GM12878 (cell line): ENCODE measurements around the gene GBA2. TPM values are rescaled to one million over a fixed set of nuclear protein-coding genes. Genes with fewer than 3 reads are reported as not detected.

Experiments
- ATAC-seq: fragments of 200-7000 bp; cut with Tn5 transposase; 3 replicates; pipeline ENCODE4 v1.9.1; 2020; ENCODE audit warnings: mild to moderate bottlenecking, moderate library complexity
- BruUV-seq: library from RNA; stranded (reverse); fragments of 400-500 nt; replicated peaks from 2 replicates; lab custom pipeline; 2021; lab: Mats Ljungman, UMichigan
- CTCF ChIA-PET: fragments of 300-600 bp; sonication (Branson Sonifier 250); formaldehyde crosslinking; extraction: SDS; loops from one replicate; lab custom pipeline; 2021; ENCODE audit warnings: inconsistent platforms; lab: Yijun Ruan, JAX
- POLR2A ChIA-PET: fragments of 350-600 bp; formaldehyde crosslinking; extraction: SDS; loops from one replicate; lab custom pipeline; 2021; ENCODE audit warnings: inconsistent platforms; lab: Charles Lee
- RAD21 ChIA-PET: fragments of 300-600 bp; sonication (Branson Sonifier 250); formaldehyde crosslinking; loops from one replicate; lab custom pipeline; 2023; ENCODE audit warnings: antibody characterized with exemption; ENCODE audit not compliant: unreplicated experiment; lab: Charles Lee
- SMC1A ChIA-PET: fragments of 300-600 bp; sonication (Branson Sonifier 250); formaldehyde crosslinking; loops from one replicate; lab custom pipeline; 2023; ENCODE audit not compliant: unreplicated experiment, uncharacterized antibody; lab: Charles Lee
- DNase-seq: peaks from one replicate; pipeline ENCODE4 v3.0.0-alpha.2; 2011; ENCODE audit warnings: low read depth, low spot score
- FAIRE-seq: peaks from 3 replicates; lab custom pipeline; 2011; peaks lifted over from hg19 to GRCh38; lab: Jason Lieb, UNC
- H2AFZ ChIP-seq: 2 replicates; pipeline ENCODE4 v1.6.0; 2011; ENCODE audit warnings: low read depth, low read length, control low read depth; ENCODE audit not compliant: control insufficient read depth
- H3K27ac ChIP-seq: 2 replicates; pipeline ENCODE4 v1.5.1; 2011; ENCODE audit warnings: control low read depth; ENCODE audit not compliant: control insufficient read depth, insufficient read depth
- H3K27me3 ChIP-seq, 2 experiments: replicated peaks in 1 of 2; 2 replicates each; pipeline versions ENCODE4 v1.6.0 to v1.6.1; 2011; ENCODE audit warnings: low read length in 1 of 2; ENCODE audit not compliant: control insufficient read depth in 2 of 2, insufficient read depth in 2 of 2
- H3K36me3 ChIP-seq, 2 experiments: 2 replicates each; pipeline ENCODE4 v1.5.1; 2011; ENCODE audit warnings: low read length in 1 of 2; ENCODE audit not compliant: control insufficient read depth in 2 of 2, insufficient read depth in 2 of 2
- H3K4me1 ChIP-seq: 2 replicates; pipeline ENCODE4 v1.6.1; 2011; ENCODE audit warnings: mild to moderate bottlenecking, low read length, moderate library complexity, mixed read lengths; ENCODE audit not compliant: control insufficient read depth, insufficient read depth
- H3K4me2 ChIP-seq: 2 replicates; pipeline ENCODE4 v1.6.0; 2011; ENCODE audit warnings: control low read depth; ENCODE audit not compliant: control insufficient read depth, insufficient read depth
- H3K4me3 ChIP-seq: fragments of 200-600 bp; sonication (generic); 2 replicates; pipeline ENCODE4 v1.5.1; 2016
- H3K79me2 ChIP-seq: 2 replicates; pipeline ENCODE4 v1.6.0; 2011; ENCODE audit warnings: low read length; ENCODE audit not compliant: control insufficient read depth, insufficient read depth
- H3K9ac ChIP-seq: 2 replicates; pipeline ENCODE4 v1.8.0; 2011; ENCODE audit warnings: low read length, control low read depth, mixed read lengths; ENCODE audit not compliant: control insufficient read depth, insufficient read depth
- H3K9me3 ChIP-seq: replicated peaks from 3 replicates; pipeline ENCODE4 v1.5.1; 2011; ENCODE audit warnings: mild to moderate bottlenecking, low read length; ENCODE audit not compliant: control insufficient read depth, insufficient read depth
- H4K20me1 ChIP-seq: 2 replicates; pipeline ENCODE4 v1.6.0; 2011; ENCODE audit not compliant: control insufficient read depth, insufficient read depth
- ATF7 ChIP-seq: fragments of 450-650 bp; IDR thresholded peaks from 2 replicates; pipeline ENCODE4 v1.6.1; 2016; ENCODE audit warnings: low read depth, mild to moderate bottlenecking
- EGR1 ChIP-seq, 2 experiments: IDR thresholded peaks; 1 replicate in 1 of 2; 2 replicates in 1 of 2; pipeline ENCODE4 v1.6.1; 2011 to 2012; ENCODE audit warnings: low read depth in 2 of 2, low read length in 2 of 2, borderline replicate concordance in 1 of 2, mild to moderate bottlenecking in 1 of 2, moderate library complexity in 1 of 2
- HDAC2 ChIP-seq: fragments of 200-600 bp; sonication (generic); IDR thresholded peaks from 2 replicates; pipeline ENCODE4 v1.6.1; 2017
- HDAC6 ChIP-seq: fragments of 200-600 bp; sonication (generic); IDR thresholded peaks from one replicate; pipeline ENCODE4 v1.8.0; 2017; ENCODE audit warnings: antibody characterized with exemption; ENCODE audit not compliant: unreplicated experiment
- IKZF2 ChIP-seq, 2 experiments: fragments of 450-650 bp; IDR thresholded peaks; 2 replicates each; pipeline ENCODE4 v1.6.1; 2017; ENCODE audit warnings: mild to moderate bottlenecking in 2 of 2, moderate library complexity in 2 of 2
- NBN ChIP-seq: fragments of 450-650 bp; IDR thresholded peaks from 2 replicates; pipeline ENCODE4 v1.6.1; 2016
- NR2C1 ChIP-seq: fragments of 450-650 bp; IDR thresholded peaks from 2 replicates; pipeline ENCODE4 v1.6.1; 2017; ENCODE audit warnings: antibody characterized with exemption, mild to moderate bottlenecking, moderate library complexity
- PML ChIP-seq: IDR thresholded peaks from 2 replicates; pipeline ENCODE4 v1.6.1; 2012; ENCODE audit warnings: low read length, inconsistent platforms
- SUPT20H ChIP-seq: IDR thresholded peaks from 2 replicates; pipeline ENCODE4 v1.6.1; 2011; ENCODE audit warnings: low read depth, mild to moderate bottlenecking, low read length, moderate library complexity, borderline replicate concordance; ENCODE audit not compliant: control insufficient read depth
- ZBTB33 ChIP-seq: fragments of 450-650 bp; IDR thresholded peaks from 2 replicates; pipeline ENCODE4 v1.6.1; 2017; ENCODE audit warnings: mild to moderate bottlenecking
- ZSCAN29 ChIP-seq: fragments of 450-650 bp; IDR thresholded peaks from 2 replicates; pipeline ENCODE4 v1.6.1; 2017; ENCODE audit warnings: mild to moderate bottlenecking, moderate library complexity
- in situ Hi-C: fragments of 300-500 bp; cut with MboI; formaldehyde crosslinking; loops from 9 replicates; pipeline ENCODE4 v1.14.3; 2018; ENCODE audit warnings: mixed read lengths
- intact Hi-C: fragments of 100-400 bp; cut with micrococcal nuclease; formaldehyde crosslinking; loops from one replicate; pipeline ENCODE4 v1.14.2; 2022; ENCODE audit not compliant: unreplicated experiment
- polyA plus RNA-seq, 11 experiments: library from polyadenylated mRNA; depleted of rRNA in 4 of 11; unstranded in 6 of 11; stranded (reverse) in 5 of 11; fragments of >200 nt; fragmentation: Nextera tagmentation in 4 of 11; fragmentation: Illumina TruSeq in 1 of 11; extraction: Ambion mirVana in 4 of 11; extraction: Trizol in 1 of 11; gene quantifications; 1 replicate in 1 of 11; 2 replicates in 10 of 11; pipeline versions ENCODE4 v1.2.1 to v1.2.3, GENCODE V29; 2011 to 2016; ENCODE audit warnings: inconsistent platforms in 2 of 11, missing spikeins in 2 of 11, low read depth in 1 of 11
- total RNA-seq, 4 experiments: library from RNA; depleted of rRNA in 3 of 4; stranded (reverse); fragments of >200 nt in 3 of 4; fragmentation: Illumina TruSeq in 1 of 4; extraction: Trizol in 1 of 4; gene quantifications; 2 replicates each; pipeline versions ENCODE4 v1.2.1 to v1.2.3, GENCODE V29; 2013 to 2021

Gene GBA2
- total and polyA plus RNA-seq, 10 of the 15 experiments (the other 5 are each of a cell fraction or from before 2014, with no cell fraction given) = 15.3 to 45.1 (median 29.1) TPM

GRCh38 chr9:35783418-35783817 lies 34.4 kb upstream of the GBA2 start:
- intact Hi-C loops = no loop called here
- Histone ChIP-seq H3K79me2 (no peaks in the 10 kb centered on the region), H3K4me1 (no peaks in the 10 kb centered on the region), H3K4me3 (no peak overlapping the region), H3K27me3 (no peaks in the 10 kb centered on the region), H4K20me1 (no peaks in the 10 kb centered on the region), H3K9me3 (no peaks in the 10 kb centered on the region), H3K4me2 (no peak overlapping the region), H2AFZ (no peak overlapping the region), H3K9ac (no peak overlapping the region), H3K27ac (no peak overlapping the region), H3K36me3 (peaks cover 2 to 6% of the 10 kb centered on the region in 2 experiments)
- ChIA-PET RAD21 (no interaction called here), POLR2A (interaction anchor here (0.6 kb wide), 1 partner anchor 123 kb away, joined by 4 read pairs; no protein-coding TSS in a partner anchor), SMC1A (interaction anchor here (1.2 to 1.6 kb wide), 3 partner anchors 11 to 23 kb away, joined by 3 to 7 read pairs (median 3); no protein-coding TSS in a partner anchor), CTCF (interaction anchor here (2.0 to 3.9 kb wide), 2 partner anchors 43 to 99 kb away, joined by 6 to 13 read pairs; no protein-coding TSS in a partner anchor)
- DNase-seq (no peak), ATAC-seq (no peak), FAIRE-seq (no peak)
- TF ChIP-seq ATF7 = no peak
- no peak for TF ChIP-seq IKZF2 (IDR thresholded peaks at IDR 0.05)
- no peak for TF ChIP-seq NR2C1
- TF ChIP-seq ZBTB33 = no peak
- TF ChIP-seq HDAC2 = no peak
- no peak for TF ChIP-seq PML
- TF ChIP-seq EGR1 (IDR thresholded peaks at IDR 0.05; ENCODE audit: borderline replicate concordance in 1 of 2, low read depth in 2 of 2, low read length in 2 of 2) = no peak
- no peak for TF ChIP-seq HDAC6
- no peak for TF ChIP-seq ZSCAN29
- no peak for TF ChIP-seq SUPT20H
- TF ChIP-seq NBN = no peak
- BruUV-seq = no TSS peak
- in situ Hi-C loops = no loop called here
